ENCODE data around the gene GIN1. TPM values are rescaled to one million over a fixed set of nuclear protein-coding genes. Genes with fewer than 3 reads are reported as not detected.
"Not testable (repeated sequence)": the region's sequence is repeated elsewhere in the genome, so short reads cannot be mapped to it uniquely, and the experiment has no call there.

The GIN1 gene
- total and polyA plus RNA-seq, 2 donors (not counting 1 experiment from before 2014, with no cell fraction given), result 4.0 to 7.6 TPM

GRCh38 chr5:103057208-103058130 lies 62.5 kb downstream of the GIN1 start:
- no peaks in the 10 kb centered on the region for H3K79me2 ChIP-seq (ENCODE audit: control insufficient read depth, insufficient read depth, low read length)
- no peak for TF ChIP-seq CTCF (conservative IDR thresholded peaks at IDR 0.05 in 1 of 2, IDR thresholded peaks at IDR 0.05 in 1 of 2; ENCODE audit: low read depth in 1 of 2, low read length in 2 of 2)
- no peak for TF ChIP-seq EZH2 (IDR thresholded peaks at IDR 0.05; ENCODE audit: low read length, missing control alignments)
- H3K9ac ChIP-seq (ENCODE audit: insufficient read depth, low read length), result no peak overlapping the region
- H2AFZ ChIP-seq (ENCODE audit: low read length), result no peak overlapping the region
- H3K27ac ChIP-seq (ENCODE audit: insufficient read depth, low read length), result no peak overlapping the region
- no peaks in the 10 kb centered on the region for H3K9me3 ChIP-seq (ENCODE audit: control insufficient read depth, insufficient read depth, low read depth, low read length)
- H3K36me3 ChIP-seq (ENCODE audit: control insufficient read depth, insufficient read depth, low read length), result no peaks in the 10 kb centered on the region
- H3K4me2 ChIP-seq (ENCODE audit: extremely low read depth, insufficient read depth, low read length), result no peak overlapping the region
- no peaks in the 10 kb centered on the region for H3K27me3 ChIP-seq (ENCODE audit: control insufficient read depth, insufficient read depth, low read length)
- H4K20me1 ChIP-seq (ENCODE audit: control insufficient read depth, extremely low read depth, insufficient read depth, low read length), result no peaks in the 10 kb centered on the region
- H3K4me1 ChIP-seq (ENCODE audit: control insufficient read depth, extremely low read depth, insufficient read depth, low read length), result no peaks in the 10 kb centered on the region
- DNase-seq (ENCODE audit: low read depth in 2 of 2), result peak in 1 of 2 donors; percentile 45
- H3K4me3 ChIP-seq (replicated peaks in 1 of 4; ENCODE audit: control extremely low read depth in 1 of 4, insufficient read depth in 1 of 4, low read depth in 3 of 4, low read length in 4 of 4), result no peak overlapping the region

GRCh38 chr5:103046706-103047105 lies 73.2 kb downstream of the GIN1 start:
- H3K9me3 ChIP-seq (ENCODE audit: control insufficient read depth, insufficient read depth, low read depth, low read length); H3K79me2 ChIP-seq (ENCODE audit: control insufficient read depth, insufficient read depth, low read length); DNase-seq (ENCODE audit: low read depth in 2 of 2); H3K4me3 ChIP-seq (replicated peaks in 1 of 4; ENCODE audit: control extremely low read depth in 1 of 4, insufficient read depth in 1 of 4, low read depth in 3 of 4, low read length in 4 of 4); H2AFZ ChIP-seq (ENCODE audit: low read length); H3K27me3 ChIP-seq (ENCODE audit: control insufficient read depth, insufficient read depth, low read length); H4K20me1 ChIP-seq (ENCODE audit: control insufficient read depth, extremely low read depth, insufficient read depth, low read length); H3K9ac ChIP-seq (ENCODE audit: insufficient read depth, low read length); H3K27ac ChIP-seq (ENCODE audit: insufficient read depth, low read length); H3K36me3 ChIP-seq (ENCODE audit: control insufficient read depth, insufficient read depth, low read length); H3K4me2 ChIP-seq (ENCODE audit: extremely low read depth, insufficient read depth, low read length); H3K4me1 ChIP-seq (ENCODE audit: control insufficient read depth, extremely low read depth, insufficient read depth, low read length): not testable (repeated sequence)

- Histone ChIP-seq H3K79me2 (ENCODE audit: control insufficient read depth, insufficient read depth, low read length) (no peaks in the 10 kb centered on the region), H3K9me3 (ENCODE audit: control insufficient read depth, insufficient read depth, low read depth, low read length) (no peaks in the 10 kb centered on the region), H3K4me1 (ENCODE audit: control insufficient read depth, extremely low read depth, insufficient read depth, low read length) (no peaks in the 10 kb centered on the region), H2AFZ (ENCODE audit: low read length) (no peak overlapping the region), H3K27me3 (ENCODE audit: control insufficient read depth, insufficient read depth, low read length) (no peaks in the 10 kb centered on the region), H3K4me2 (ENCODE audit: extremely low read depth, insufficient read depth, low read length) (no peak overlapping the region), H3K36me3 (ENCODE audit: control insufficient read depth, insufficient read depth, low read length) (no peaks in the 10 kb centered on the region), H3K27ac (ENCODE audit: insufficient read depth, low read length) (no peak overlapping the region), H3K4me3 (replicated peaks in 1 of 4; ENCODE audit: control extremely low read depth in 1 of 4, insufficient read depth in 1 of 4, low read depth in 3 of 4, low read length in 4 of 4) (no peak overlapping the region), H3K9ac (ENCODE audit: insufficient read depth, low read length) (no peak overlapping the region), H4K20me1 (ENCODE audit: control insufficient read depth, extremely low read depth, insufficient read depth, low read length) (no peaks in the 10 kb centered on the region)
- peak; percentile 31 to 81 for DNase-seq (ENCODE audit: low read depth in 2 of 2)
- TF ChIP-seq CTCF (conservative IDR thresholded peaks at IDR 0.05 in 1 of 2, IDR thresholded peaks at IDR 0.05 in 1 of 2; ENCODE audit: low read depth in 1 of 2, low read length in 2 of 2) (peak in 1 of 2 donors; percentile 41), EZH2 (IDR thresholded peaks at IDR 0.05; ENCODE audit: low read length, missing control alignments) (no peak)
These were observed 78.8 kb downstream of the GIN1 start for GRCh38 chr5:103041071-103041676.
